Heart left ventricle (tissue), 13 donors: ENCODE measurements around the gene PRCC.

Experiments used
- CTCF ChIP-seq, 12 donors: fragments of 200-600 bp; sonication (generic) in 4 of 12; IDR thresholded peaks; one replicate each; pipeline versions ENCODE4 v1.5.0 to v1.8.0; 2018 to 2022; ENCODE audit warnings: antibody characterized with exemption in 12 of 12, mild to moderate bottlenecking in 5 of 12
- POLR2A ChIP-seq, 2 donors: fragments of 450-650 bp; IDR thresholded peaks; one replicate each; pipeline ENCODE4 v1.6.1; 2017; ENCODE audit warnings: antibody characterized with exemption in 2 of 2, mild to moderate bottlenecking in 2 of 2, moderate library complexity in 2 of 2
- donor health status: ischemic (EF 13 %, LVEDD 7.1; RV severe dilation, severe dysfunction).
- donor health status: DM: no; HTN: yes; CAD: no.
- donor health status: DM: no; HTN: no; CAD: no.
- donor health status: ischemic (EF 25% LVEDD 6.9; RV normal size, moderate dysfunction).
- donor health status: ischemic (EF 25% LVEDD 5.7; RV mildly dilated, moderate dysfunction).
- donor health status: ischemic (EF 35%, LVEDD 5.7; RV mildly dilated, moderate dysfunction).
- donor health status: nonischemic (EF 11% LVEDD 7.7; RV severe dilation, severe dysfunction).
- donor health status: DM: yes; HTN: yes; CAD: no.
- donor health status: PGD.
- donor health status: ischemic (EF 29% LVEDD 5.4; RV normal size, mild dysfunction).
- donor health status: nonischemic (EF 23%, LVEDD 6.1; RV moderate dilation, normal function).

- TF ChIP-seq POLR2A (IDR thresholded peaks at IDR 0.05) (no peak), CTCF (IDR thresholded peaks at IDR 0.05) (no peak)
Observed at GRCh38 chr1:156786640-156787039, 19.3 kb downstream of the PRCC start.
